ENCODE data around the gene TLE6. TPM values are rescaled to one million over a fixed set of nuclear protein-coding genes. Genes with fewer than 3 reads are reported as not detected.

The TLE6 gene
- total RNA-seq, 4 donors from 2014 or later = 0.62 to 1.2 TPM; not detected in 2

- no peaks in the 10 kb centered on the region for H3K27me3 ChIP-seq
- peak overlapping the region in 3 of 4 donors; percentile 64 to 79 (median 70) for H3K4me3 ChIP-seq
- TF ChIP-seq CTCF (IDR thresholded peaks at IDR 0.05 in 4 of 5, conservative IDR thresholded peaks at IDR 0.05 in 1 of 5) (no peak), POLR2A (IDR thresholded peaks at IDR 0.05) (no peak)
- no peaks in the 10 kb centered on the region for H3K9me3 ChIP-seq
- peaks cover 0 to 10% of the 10 kb centered on the region in 2 donors for H3K4me1 ChIP-seq
- H3K36me3 ChIP-seq = no peaks in the 10 kb centered on the region
- in situ Hi-C loops (cut with MboI; ENCODE audit: low sequenced_read_pairs in 4 of 4) = no loop called here
- ATAC-seq (no peak), DNase-seq (no peak)
- intact Hi-C loops (cut with DNase I; ENCODE audit: low total_unique reads) = loop anchor here (5.0 kb wide), 1 partner anchor 79 kb away; no protein-coding TSS in a partner anchor
- H3K27ac ChIP-seq = peak overlapping the region in 2 of 4 donors; percentile 61 to 63
Observed at GRCh38 chr19:3027981-3028304, 50.6 kb downstream of the TLE6 start.

GRCh38 chr19:3028305-3029064 is 51.1 kb downstream of the TLE6 start:
- Histone ChIP-seq H3K36me3 (no peaks in the 10 kb centered on the region), H3K27ac (peak overlapping the region; percentile 42 to 63 (median 61)), H3K9me3 (no peaks in the 10 kb centered on the region), H3K4me1 (peaks cover 0 to 10% of the 10 kb centered on the region in 2 donors), H3K27me3 (no peaks in the 10 kb centered on the region), H3K4me3 (peak overlapping the region; percentile 64 to 79 (median 68))
- no peak for DNase-seq
- TF ChIP-seq POLR2A (IDR thresholded peaks at IDR 0.05) (no peak), CTCF (IDR thresholded peaks at IDR 0.05 in 4 of 5, conservative IDR thresholded peaks at IDR 0.05 in 1 of 5) (no peak)
- intact Hi-C loops (cut with DNase I; ENCODE audit: low total_unique reads) (loop anchor here (5.0 kb wide), 1 partner anchor 79 kb away; no protein-coding TSS in a partner anchor), in situ Hi-C loops (cut with MboI; ENCODE audit: low sequenced_read_pairs in 4 of 4) (no loop called here)
- peak in 1 of 2 donors; percentile 12 for ATAC-seq

GRCh38 chr19:3029065-3029923 is 51.9 kb downstream of the TLE6 start, which contains the start of gene TLE2:
TLE2 (minus strand) TSS chr19:3029280; CDS start chr19:3028904, 376 bp downstream.
- intact Hi-C loops (cut with DNase I; ENCODE audit: low total_unique reads) = loop anchor here (5.0 kb wide), 1 partner anchor 78 kb away; no protein-coding TSS in a partner anchor

GRCh38 chr19:3031607-3031867 is 54.2 kb downstream of the TLE6 start:
- no peaks in the 10 kb centered on the region for H3K9me3 ChIP-seq
- H3K27me3 ChIP-seq = no peaks in the 10 kb centered on the region
- no peaks in the 10 kb centered on the region for H3K36me3 ChIP-seq
- H3K4me3 ChIP-seq = no peak overlapping the region
- TF ChIP-seq CTCF (IDR thresholded peaks at IDR 0.05 in 4 of 5, conservative IDR thresholded peaks at IDR 0.05 in 1 of 5) (no peak), POLR2A (IDR thresholded peaks at IDR 0.05) (no peak)
- DNase-seq (no peak), ATAC-seq (no peak)
- intact Hi-C loops (cut with DNase I; ENCODE audit: low total_unique reads) = loop anchor here (10.0 kb wide), 1 partner anchor 937 kb away; the partner anchor contains the start of genes IZUMO4 and MOB3A
- in situ Hi-C loops (cut with MboI; ENCODE audit: low sequenced_read_pairs in 4 of 4) = loop anchor here in 1 of 4 donors (10.0 kb wide), 1 partner anchor 57 kb away; the partner anchor contains the start of gene TLE6
- peaks cover 9 to 21% of the 10 kb centered on the region in 2 donors for H3K4me1 ChIP-seq
- no peak overlapping the region for H3K27ac ChIP-seq

More at GRCh38 chr19:3029065-3029923, 51.9 kb downstream of the TLE6 start, which contains the start of gene TLE2:
- Histone ChIP-seq H3K27me3 (no peaks in the 10 kb centered on the region), H3K36me3 (no peaks in the 10 kb centered on the region), H3K9me3 (no peaks in the 10 kb centered on the region), H3K4me3 (peak within 1 kb of the TSS; percentile 67 to 79 (median 69)), H3K27ac (peak within 1 kb of the TSS; percentile 59 to 73 (median 66)), H3K4me1 (peaks cover 0 to 10% of the 10 kb centered on the region in 2 donors)
- in situ Hi-C loops (cut with MboI; ENCODE audit: low sequenced_read_pairs in 4 of 4) = no loop called here
- TF ChIP-seq CTCF (IDR thresholded peaks at IDR 0.05 in 4 of 5, conservative IDR thresholded peaks at IDR 0.05 in 1 of 5) (no peak), POLR2A (IDR thresholded peaks at IDR 0.05) (no peak)
- peak; percentile 52 to 73 for ATAC-seq
- no peak for DNase-seq
